Smooth muscle cell (in vitro differentiated cells): ENCODE measurements around the gene LIPC. TPM values are rescaled to one million over a fixed set of nuclear protein-coding genes. Genes with fewer than 3 reads are reported as not detected.

Experiments used
- DNase-seq: peaks from one replicate; lab custom pipeline; 2025; ENCODE audit not compliant: unreplicated experiment; lab: John Stamatoyannopoulos, UW
- H2AFZ ChIP-seq: fragments of 200-600 bp; sonication (generic); 2 replicates; pipeline ENCODE4 v1.6.0; 2016; ENCODE audit warnings: antibody characterized with exemption, low read depth, mild to moderate bottlenecking
- H3F3A ChIP-seq: fragments of 200-600 bp; sonication (generic); 2 replicates; pipeline ENCODE4 v1.6.0; 2017; ENCODE audit warnings: antibody characterized with exemption, low read depth
- H3K27ac ChIP-seq: fragments of 200-600 bp; sonication (generic); 2 replicates; pipeline ENCODE4 v1.5.1; 2016; ENCODE audit warnings: low read depth, mild to moderate bottlenecking
- H3K27me3 ChIP-seq: fragments of 200-600 bp; sonication (generic); 2 replicates; pipeline ENCODE4 v1.6.1; 2016; ENCODE audit warnings: low read depth, mild to moderate bottlenecking
- H3K36me3 ChIP-seq: fragments of 200-600 bp; sonication (generic); 2 replicates; pipeline ENCODE4 v1.5.1; 2016; ENCODE audit warnings: low read depth
- H3K4me1 ChIP-seq: fragments of 200-600 bp; sonication (generic); 2 replicates; pipeline ENCODE4 v1.5.1; 2016; ENCODE audit warnings: low read depth
- H3K4me2 ChIP-seq: fragments of 200-600 bp; sonication (generic); 2 replicates; pipeline ENCODE4 v1.6.0; 2016; ENCODE audit warnings: mild to moderate bottlenecking
- H3K4me3 ChIP-seq: fragments of 200-600 bp; sonication (generic); 2 replicates; pipeline ENCODE4 v1.5.1; 2016; ENCODE audit warnings: mild to moderate bottlenecking
- H3K79me2 ChIP-seq: fragments of 200-600 bp; sonication (generic); 2 replicates; pipeline ENCODE4 v1.6.0; 2016; ENCODE audit warnings: low read depth, mild to moderate bottlenecking
- H3K9ac ChIP-seq: fragments of 200-600 bp; sonication (generic); 2 replicates; pipeline ENCODE4 v1.6.0; 2016; ENCODE audit warnings: low read depth
- H3K9me3 ChIP-seq: fragments of 200-600 bp; sonication (generic); replicated peaks from 2 replicates; pipeline ENCODE4 v1.5.1; 2016; ENCODE audit warnings: low read depth
- H4K20me1 ChIP-seq: fragments of 200-600 bp; sonication (generic); 2 replicates; pipeline ENCODE4 v1.6.0; 2016; ENCODE audit warnings: low read depth
- CTCF ChIP-seq: fragments of 200-600 bp; sonication (generic); IDR thresholded peaks from 2 replicates; pipeline ENCODE4 v1.5.1; 2017; ENCODE audit warnings: borderline replicate concordance, mild to moderate bottlenecking, antibody characterized with exemption; ENCODE audit not compliant: insufficient read depth, poor library complexity, severe bottlenecking
- whole genome bisulfite sequencing: methylation state at CpG from one replicate; pipeline ENCODE4 v1.1.7; 2016; ENCODE audit warnings: low lambda C conversion rate; 5-methylcytosine and 5-hydroxymethylcytosine counted together
- polyA plus RNA-seq: library from polyadenylated mRNA; unstranded; fragments of >200 nt; fragmentation: Nextera tagmentation; extraction: Ambion mirVana; gene quantifications from 2 replicates; pipeline ENCODE4 v1.2.1, GENCODE V29; 2016
- total RNA-seq: library from RNA; depleted of rRNA; stranded (reverse); fragments of >200 nt; gene quantifications from 2 replicates; pipeline ENCODE4 v1.2.3, GENCODE V29; 2014

LIPC gene
- total and polyA plus RNA-seq, 2 experiments from 2014 or later, result not detected

GRCh38 chr15:58440158-58440910 lies 8.5 kb downstream of the LIPC start:
- Histone ChIP-seq H4K20me1 (no peaks in the 10 kb centered on the region), H3K4me2 (peak overlapping the region; percentile 34), H3K36me3 (no peaks in the 10 kb centered on the region), H2AFZ (no peak overlapping the region), H3K27me3 (no peaks in the 10 kb centered on the region), H3K9ac (peak overlapping the region; percentile 25), H3K9me3 (no peaks in the 10 kb centered on the region), H3K4me3 (no peak overlapping the region), H3K27ac (peak overlapping the region; percentile 76), H3K79me2 (no peaks in the 10 kb centered on the region), H3F3A (no peaks in the 10 kb centered on the region), H3K4me1 (no peaks in the 10 kb centered on the region)
- TF ChIP-seq CTCF, result no peak
- WGBS, result 47% methylated on average over 7 of the region's 7 CpGs
- no peak for DNase-seq

DNA sequence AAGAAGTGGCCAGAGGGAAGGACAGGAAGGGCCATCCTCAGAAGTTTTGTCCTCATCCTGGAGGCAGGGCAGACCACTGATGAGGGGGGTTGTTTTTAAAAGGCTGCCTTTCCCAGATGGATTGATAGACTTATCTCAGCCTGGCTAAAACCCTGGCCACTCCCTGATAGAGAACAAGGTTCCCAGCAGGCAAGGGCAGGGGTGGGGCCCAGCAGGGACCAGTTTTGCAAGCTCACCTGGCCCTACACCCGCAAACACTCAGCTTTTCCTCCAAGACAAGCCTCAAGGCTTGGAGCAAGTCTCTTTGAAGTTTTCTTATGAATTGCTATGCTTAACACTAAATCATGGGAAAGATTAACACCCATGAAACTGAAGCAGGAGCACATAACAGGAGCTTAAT lies 9.1 kb downstream of the LIPC start:
- Histone ChIP-seq H3K36me3 (no peaks in the 10 kb centered on the region), H3K4me1 (no peaks in the 10 kb centered on the region), H3K4me2 (peak overlapping the region; percentile 34), H3K27ac (peak overlapping the region; percentile 76), H3F3A (no peaks in the 10 kb centered on the region), H3K9me3 (no peaks in the 10 kb centered on the region), H3K4me3 (no peak overlapping the region), H3K79me2 (no peaks in the 10 kb centered on the region), H3K27me3 (no peaks in the 10 kb centered on the region), H4K20me1 (no peaks in the 10 kb centered on the region), H2AFZ (no peak overlapping the region), H3K9ac (no peak overlapping the region)
- no peak for TF ChIP-seq CTCF
- 60% methylated on average over 1 of the region's 1 CpG for WGBS
- no peak for DNase-seq

DNA sequence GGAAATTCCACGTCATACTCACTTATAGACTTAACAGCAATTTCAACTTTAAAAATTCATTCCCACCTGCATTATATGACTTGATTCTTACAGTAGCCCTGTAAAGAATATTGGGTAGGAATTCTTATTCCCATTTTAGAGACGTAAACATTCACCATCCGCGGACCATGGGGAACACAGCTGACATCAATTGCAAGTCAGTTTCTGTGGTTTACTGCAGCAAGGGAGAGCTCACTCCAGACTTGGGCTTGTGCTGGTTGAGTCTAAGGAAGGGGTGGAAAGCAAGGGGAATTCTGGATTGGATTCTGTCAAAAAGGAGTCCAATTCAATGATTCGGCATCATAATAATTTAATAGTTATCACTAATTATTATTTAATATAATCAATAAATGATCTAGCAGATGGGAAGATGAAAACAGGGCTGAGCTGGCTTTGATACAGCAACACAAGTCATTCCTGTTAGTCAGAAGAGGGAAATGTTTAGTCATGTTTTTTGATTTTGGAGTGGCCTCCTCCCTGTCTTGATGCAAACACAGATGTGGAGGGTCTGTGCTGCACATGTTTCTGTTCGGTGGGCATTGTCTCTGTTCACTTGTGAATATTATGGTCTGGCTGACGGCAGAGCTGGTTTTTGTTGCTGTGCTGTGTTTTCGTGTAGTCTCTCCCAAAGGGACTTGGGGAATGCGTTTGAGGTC lies 9.7 kb downstream of the LIPC start:
- H3K27ac ChIP-seq, result peak overlapping the region; percentile 76
- no peak overlapping the region for H2AFZ ChIP-seq
- no peaks in the 10 kb centered on the region for H3K36me3 ChIP-seq
- no peaks in the 10 kb centered on the region for H3F3A ChIP-seq
- WGBS, result 72% methylated on average over 9 of the region's 9 CpGs
- H3K9me3 ChIP-seq, result no peaks in the 10 kb centered on the region
- no peak overlapping the region for H3K4me3 ChIP-seq
- peak overlapping the region; percentile 0 for H3K4me2 ChIP-seq
- H3K27me3 ChIP-seq, result no peaks in the 10 kb centered on the region
- no peak for TF ChIP-seq CTCF
- H3K9ac ChIP-seq, result no peak overlapping the region
- no peaks in the 10 kb centered on the region for H4K20me1 ChIP-seq
- H3K79me2 ChIP-seq, result no peaks in the 10 kb centered on the region
- no peak for DNase-seq
- no peaks in the 10 kb centered on the region for H3K4me1 ChIP-seq
